C4-2B (cell line): Measurements from ENCODE around the gene PQBP1.

Experiments used
- CTCF ChIP-seq: fragments of 450-650 bp; conservative IDR thresholded peaks from 2 replicates; pipeline ENCODE4 v1.5.1; 2017; ENCODE audit warnings: mild to moderate bottlenecking
- ZFX ChIP-seq: fragments of 450-650 bp; IDR thresholded peaks from 2 replicates; pipeline ENCODE4 v1.6.1; 2017

GRCh38 chrX:48913605-48914366 is 16.1 kb downstream of the PQBP1 start:
- TF ChIP-seq CTCF (no peak), ZFX (no peak)
